Kidney (tissue), 14 donors: ENCODE measurements around the gene BACH2. TPM values are rescaled to one million over a fixed set of nuclear protein-coding genes. Genes with fewer than 3 reads are reported as not detected.

Experiments used
- DNase-seq, 5 donors: peaks; one replicate each; pipeline ENCODE4 v3.0.0-alpha.2; 2013 to 2020
- FAIRE-seq: peaks from 2 replicates; lab custom pipeline; 2012; peaks lifted over from hg19 to GRCh38; lab: Jason Lieb, UNC
- H3K27ac ChIP-seq, 2 donors: one replicate each; pipeline ENCODE4 v1.7.0; 2013; ENCODE audit warnings: low read depth in 2 of 2, low read length in 2 of 2, inconsistent platforms in 1 of 2
- H3K27me3 ChIP-seq: one replicate; pipeline ENCODE4 v1.7.1; 2013; ENCODE audit warnings: low read length, inconsistent platforms; ENCODE audit not compliant: control insufficient read depth, insufficient read depth
- H3K36me3 ChIP-seq, 3 donors: one replicate each; pipeline versions ENCODE4 v1.7.0 to v1.7.1; 2013; ENCODE audit warnings: low read length in 3 of 3, control low read depth in 1 of 3, inconsistent platforms in 1 of 3; ENCODE audit not compliant: insufficient read depth in 3 of 3, control insufficient read depth in 2 of 3
- H3K4me1 ChIP-seq, 3 donors: one replicate each; pipeline versions ENCODE4 v1.7.0 to v1.7.1; 2013; ENCODE audit warnings: low read length in 3 of 3, inconsistent platforms in 1 of 3, low read depth in 1 of 3; ENCODE audit not compliant: control insufficient read depth in 2 of 3, insufficient read depth in 2 of 3
- H3K4me3 ChIP-seq, 3 donors: one replicate each; pipeline versions ENCODE4 v1.7.0 to v1.8.1; 2013; ENCODE audit warnings: low read length in 3 of 3, control low read depth in 1 of 3, inconsistent platforms in 1 of 3
- H3K9ac ChIP-seq, 3 donors: one replicate each; pipeline versions ENCODE4 v1.7.0 to v1.7.1; 2013; ENCODE audit warnings: low read length in 3 of 3, control low read depth in 1 of 3, inconsistent platforms in 1 of 3
- H3K9me3 ChIP-seq, 3 donors: one replicate each; pipeline versions ENCODE4 v1.7.0 to v1.7.1; 2013; ENCODE audit warnings: low read length in 3 of 3, control low read depth in 1 of 3, inconsistent platforms in 1 of 3; ENCODE audit not compliant: control insufficient read depth in 2 of 3, insufficient read depth in 1 of 3
- intact Hi-C: fragments of 100-400 bp; cut with DNase I; formaldehyde crosslinking; loops from one replicate; pipeline ENCODE4 v1.11.1; 2022
- polyA plus RNA-seq: library from polyadenylated mRNA; stranded (reverse); fragments of 350-450 nt; fragmentation: Illumina TruSeq; extraction: RNeasy Lipid Tissue Mini Kit (QIAGEN cat#74804); gene quantifications from one replicate; pipeline ENCODE4 v1.2.3, GENCODE V29; 2014; ENCODE audit warnings: low read depth, low replicate concordance; ENCODE audit not compliant: insufficient read depth
- total RNA-seq: library from RNA; stranded (reverse); fragmentation: NEBNext Ultra II Directional; extraction: Animal tissue kit (Norgen Biotek cat#: 25700); gene quantifications from one replicate; pipeline ENCODE4 v1.2.1, GENCODE V29; 2021
- TF ChIP-seq, protein P1 (sequence below): IDR thresholded peaks from 3 replicates; pipeline ENCODE4 v1.5.1; 2012; ENCODE audit warnings: mild to moderate bottlenecking, moderate library complexity, borderline replicate concordance; ENCODE audit not compliant: insufficient read depth; ENCODE audit errors: extremely low read depth
- donor health status: control.
- donor health status: control.
- donor health status: control.
- donor health status: control.
- donor health status: control.
- donor health status: DM: yes; HTN: yes; CAD: no.
- donor health status: Normal renal cell carcinoma (clear cell type).

BACH2 gene
- total and polyA plus RNA-seq, 2 donors from 2014 or later: 0.32 to 6.9 TPM

GRCh38 chr6:90290811-90291420 lies 5.7 kb downstream of the BACH2 start:
- FAIRE-seq (no peak), DNase-seq (no peak)
- H3K9ac ChIP-seq: no peak overlapping the region
- H3K27ac ChIP-seq: no peak overlapping the region
- no peaks in the 10 kb centered on the region for H3K27me3 ChIP-seq
- no peaks in the 10 kb centered on the region for H3K36me3 ChIP-seq
- H3K4me1 ChIP-seq: peaks cover 3 to 6% (median 3%) of the 10 kb centered on the region in 3 donors
- H3K9me3 ChIP-seq: no peaks in the 10 kb centered on the region
- TF ChIP-seq, protein P1, sequence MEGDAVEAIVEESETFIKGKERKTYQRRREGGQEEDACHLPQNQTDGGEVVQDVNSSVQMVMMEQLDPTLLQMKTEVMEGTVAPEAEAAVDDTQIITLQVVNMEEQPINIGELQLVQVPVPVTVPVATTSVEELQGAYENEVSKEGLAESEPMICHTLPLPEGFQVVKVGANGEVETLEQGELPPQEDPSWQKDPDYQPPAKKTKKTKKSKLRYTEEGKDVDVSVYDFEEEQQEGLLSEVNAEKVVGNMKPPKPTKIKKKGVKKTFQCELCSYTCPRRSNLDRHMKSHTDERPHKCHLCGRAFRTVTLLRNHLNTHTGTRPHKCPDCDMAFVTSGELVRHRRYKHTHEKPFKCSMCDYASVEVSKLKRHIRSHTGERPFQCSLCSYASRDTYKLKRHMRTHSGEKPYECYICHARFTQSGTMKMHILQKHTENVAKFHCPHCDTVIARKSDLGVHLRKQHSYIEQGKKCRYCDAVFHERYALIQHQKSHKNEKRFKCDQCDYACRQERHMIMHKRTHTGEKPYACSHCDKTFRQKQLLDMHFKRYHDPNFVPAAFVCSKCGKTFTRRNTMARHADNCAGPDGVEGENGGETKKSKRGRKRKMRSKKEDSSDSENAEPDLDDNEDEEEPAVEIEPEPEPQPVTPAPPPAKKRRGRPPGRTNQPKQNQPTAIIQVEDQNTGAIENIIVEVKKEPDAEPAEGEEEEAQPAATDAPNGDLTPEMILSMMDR: no peak
- no peak overlapping the region for H3K4me3 ChIP-seq
- intact Hi-C loops: no loop called here

DNA sequence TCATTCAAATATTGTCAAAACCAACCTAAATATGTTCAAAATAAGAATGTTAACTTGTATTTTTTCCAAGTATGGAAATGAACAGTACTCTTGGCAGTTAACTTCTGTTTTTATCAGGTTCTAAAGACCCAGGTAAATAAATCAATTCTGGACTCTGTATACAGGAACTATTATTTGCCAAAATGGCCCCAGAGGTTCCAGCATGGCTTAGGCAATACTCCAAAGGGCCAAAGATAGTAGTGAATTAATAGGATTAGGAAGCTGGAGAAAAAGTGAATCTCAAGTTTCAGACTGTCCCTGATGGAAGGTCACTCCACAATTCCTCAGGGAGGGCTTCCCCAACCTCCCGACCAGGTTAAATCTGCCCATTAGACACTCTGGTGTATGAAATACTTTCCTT lies 6.7 kb downstream of the BACH2 start:
- no peaks in the 10 kb centered on the region for H3K27me3 ChIP-seq
- intact Hi-C loops: no loop called here
- no peaks in the 10 kb centered on the region for H3K9me3 ChIP-seq
- no peak for FAIRE-seq
- H3K36me3 ChIP-seq: no peaks in the 10 kb centered on the region
- no peak overlapping the region for H3K9ac ChIP-seq
- TF ChIP-seq, protein P1: no peak
- DNase-seq: no peak
- H3K27ac ChIP-seq: no peak overlapping the region
- peaks cover 5 to 9% (median 8%) of the 10 kb centered on the region in 3 donors for H3K4me1 ChIP-seq
- no peak overlapping the region for H3K4me3 ChIP-seq

- no peaks in the 10 kb centered on the region for H3K36me3 ChIP-seq
- no peak overlapping the region for H3K4me3 ChIP-seq
- FAIRE-seq (no peak), DNase-seq (no peak)
- no peaks in the 10 kb centered on the region for H3K27me3 ChIP-seq
- TF ChIP-seq, protein P1: no peak
- no peaks in the 10 kb centered on the region for H3K9me3 ChIP-seq
- H3K9ac ChIP-seq: no peak overlapping the region
- H3K4me1 ChIP-seq: peaks cover 5 to 13% (median 5%) of the 10 kb centered on the region in 3 donors
- intact Hi-C loops: no loop called here
- no peak overlapping the region for H3K27ac ChIP-seq
These were observed 8.2 kb downstream of the BACH2 start for GRCh38 chr6:90288404-90288803.
